Stomach (tissue), 9 donors: ENCODE data around the gene PHTF2. TPM values are rescaled to one million over a fixed set of nuclear protein-coding genes. Genes with fewer than 3 reads are reported as not detected.
"Not testable (repeated sequence)": the region's sequence is repeated elsewhere in the genome, so short reads cannot be mapped to it uniquely, and the experiment has no call there.

Source experiments
- DNase-seq, 2 donors: peaks; one replicate each; pipeline versions ENCODE4 v3.0.0 to v3.0.0-alpha.2; 2013 to 2019
- H3K27ac ChIP-seq, 5 donors: fragments of 200-600 bp in 4 of 5; sonication (generic) in 4 of 5; one replicate each; pipeline ENCODE4 v1.5.1; 2013 to 2019; ENCODE audit warnings: mild to moderate bottlenecking in 1 of 5, moderate library complexity in 1 of 5
- H3K27me3 ChIP-seq, 3 donors: fragments of 200-600 bp; sonication (generic); one replicate each; pipeline ENCODE4 v1.5.1; 2017 to 2019; ENCODE audit warnings: mixed run types in 1 of 3
- H3K36me3 ChIP-seq, 4 donors: fragments of 200-600 bp; sonication (generic); 1 replicate in 3 of 4; 2 replicates in 1 of 4; pipeline ENCODE4 v1.5.1; 2016 to 2019
- H3K4me1 ChIP-seq, 4 donors: fragments of 200-600 bp; sonication (generic); one replicate each; pipeline ENCODE4 v1.5.1; 2016 to 2019
- H3K4me3 ChIP-seq, 4 donors: fragments of 200-600 bp; sonication (generic) in 3 of 4; one replicate each; pipeline ENCODE4 v1.5.1; 2016 to 2019; ENCODE audit warnings: mild to moderate bottlenecking in 1 of 4
- H3K9me3 ChIP-seq, 4 donors: fragments of 200-600 bp; sonication (generic); one replicate each; pipeline ENCODE4 v1.5.1; 2016 to 2019
- CTCF ChIP-seq, 7 experiments: fragments of 450-650 bp in 4 of 7; fragments of 200-600 bp in 3 of 7; sonication (generic) in 3 of 7; IDR thresholded peaks; one replicate each; pipeline ENCODE4 v1.5.1; 2016 to 2019; ENCODE audit warnings: antibody characterized with exemption in 7 of 7, control low read depth in 2 of 7, mild to moderate bottlenecking in 1 of 7
- EP300 ChIP-seq: sonication (generic); formaldehyde crosslinking; IDR thresholded peaks from one replicate; pipeline ENCODE4 v1.6.1; 2017; ENCODE audit warnings: antibody characterized with exemption
- POLR2A ChIP-seq, 4 donors: fragments of 450-650 bp; IDR thresholded peaks; one replicate each; pipeline ENCODE4 v1.6.1; 2016; ENCODE audit warnings: antibody characterized with exemption in 4 of 4, control low read depth in 2 of 4, mild to moderate bottlenecking in 1 of 4, moderate library complexity in 1 of 4
- POLR2AphosphoS5 ChIP-seq, 3 donors: sonication (generic); formaldehyde crosslinking; IDR thresholded peaks; one replicate each; pipeline ENCODE4 v1.6.1; 2016; ENCODE audit warnings: antibody characterized with exemption in 3 of 3
- WGBS, 5 donors: extraction: QIAGEN DNeasy Blood & Tissue Kit in 3 of 5; methylation state at CpG; one replicate each; pipeline versions ENCODE4 v1.1.5 to v1.1.7; 2013 to 2018; 5-methylcytosine and 5-hydroxymethylcytosine counted together
- intact Hi-C: fragments of 100-400 bp; cut with DNase I; formaldehyde crosslinking; loops from one replicate; pipeline ENCODE4 v1.15.1; 2023; ENCODE audit warnings: low total_unique reads
- polyA plus RNA-seq, 3 donors: library from polyadenylated mRNA; stranded (reverse); fragments of 200-250 nt; gene quantifications; one replicate each; pipeline ENCODE4 v1.2.3, GENCODE V29; 2013
- total RNA-seq, 5 donors: library from RNA; depleted of rRNA; stranded (reverse); fragments of >200 nt; gene quantifications; one replicate each; pipeline versions ENCODE4 v1.1.0 to v1.2.3, GENCODE V29; 2014 to 2016
- donor health status: healthy with polysubstance abuse.
- donor health status: Bipolar disorder and iron deficiency.
- donor health status: healthy.

The PHTF2 gene
- total and polyA plus RNA-seq, 8 donors: 2.0 to 42.9 (median 12.5) TPM

GRCh38 chr7:77830649-77831355 is 32.2 kb downstream of the PHTF2 start:
- Histone ChIP-seq H3K4me1 (peaks cover 0 to 14% (median 3%) of the 10 kb centered on the region in 4 donors), H3K27ac (no peak overlapping the region), H3K4me3 (no peak overlapping the region), H3K9me3 (peaks cover 0 to 8% (median 0%) of the 10 kb centered on the region in 4 donors), H3K27me3 (no peaks in the 10 kb centered on the region), H3K36me3 (no peaks in the 10 kb centered on the region)
- DNase-seq: no peak
- 83 to 90% (median 88%) methylated on average over 8 of the region's 8 CpGs for WGBS, 5 donors
- TF ChIP-seq POLR2AphosphoS5 (IDR thresholded peaks at IDR 0.05): no peak
- TF ChIP-seq POLR2A (IDR thresholded peaks at IDR 0.05): no peak
- no peak for TF ChIP-seq CTCF (IDR thresholded peaks at IDR 0.05)
- TF ChIP-seq EP300: no peak
- intact Hi-C loops: no loop called here

- no peaks in the 10 kb centered on the region for H3K36me3 ChIP-seq
- TF ChIP-seq EP300: no peak
- no peak for TF ChIP-seq CTCF (IDR thresholded peaks at IDR 0.05)
- no peak for TF ChIP-seq POLR2AphosphoS5 (IDR thresholded peaks at IDR 0.05)
- no peak for TF ChIP-seq POLR2A (IDR thresholded peaks at IDR 0.05)
- intact Hi-C loops: no loop called here
- no peaks in the 10 kb centered on the region for H3K27me3 ChIP-seq
- no peak overlapping the region for H3K4me3 ChIP-seq
- WGBS, 5 donors: 89 to 95% (median 93%) methylated on average over 7 of the region's 7 CpGs
- no peak for DNase-seq
- H3K4me1 ChIP-seq: peaks cover 0 to 14% (median 3%) of the 10 kb centered on the region in 4 donors
- peaks cover 0 to 3% (median 0%) of the 10 kb centered on the region in 4 donors for H3K9me3 ChIP-seq
- H3K27ac ChIP-seq: no peak overlapping the region
Measured at GRCh38 chr7:77831481-77831880, 32.9 kb downstream of the PHTF2 start.

GRCh38 chr7:77831953-77832352 is 33.4 kb downstream of the PHTF2 start:
- Histone ChIP-seq H3K4me1 (peaks cover 0 to 16% (median 3%) of the 10 kb centered on the region in 4 donors), H3K27ac (no peak overlapping the region), H3K27me3 (no peaks in the 10 kb centered on the region), H3K36me3 (no peaks in the 10 kb centered on the region), H3K4me3 (no peak overlapping the region), H3K9me3 (no peaks in the 10 kb centered on the region)
- intact Hi-C loops: no loop called here
- no peak for DNase-seq
- TF ChIP-seq EP300 (no peak), CTCF (IDR thresholded peaks at IDR 0.05) (no peak), POLR2AphosphoS5 (IDR thresholded peaks at IDR 0.05) (no peak), POLR2A (IDR thresholded peaks at IDR 0.05) (no peak)
- 63 to 77% (median 68%) methylated on average over 1 of the region's 1 CpG for WGBS, 5 donors

GRCh38 chr7:77833136-77833535 is 34.6 kb downstream of the PHTF2 start:
- DNase-seq: no peak
- H3K27me3 ChIP-seq: no peaks in the 10 kb centered on the region
- H3K4me3 ChIP-seq: no peak overlapping the region
- intact Hi-C loops: no loop called here
- peaks cover 0 to 25% (median 3%) of the 10 kb centered on the region in 4 donors for H3K4me1 ChIP-seq
- WGBS, 5 donors: 94 to 97% (median 96%) methylated on average over 1 of the region's 1 CpG
- TF ChIP-seq POLR2A (IDR thresholded peaks at IDR 0.05): no peak
- TF ChIP-seq EP300: no peak
- no peak for TF ChIP-seq CTCF (IDR thresholded peaks at IDR 0.05)
- TF ChIP-seq POLR2AphosphoS5 (IDR thresholded peaks at IDR 0.05): no peak
- no peaks in the 10 kb centered on the region for H3K9me3 ChIP-seq
- H3K36me3 ChIP-seq: no peaks in the 10 kb centered on the region
- H3K27ac ChIP-seq: no peak overlapping the region

- H3K27ac ChIP-seq, H3K9me3 ChIP-seq, H3K4me3 ChIP-seq, H3K36me3 ChIP-seq, intact Hi-C loops, DNase-seq, H3K27me3 ChIP-seq: not testable (repeated sequence)
- peaks cover 0 to 25% (median 3%) of the 10 kb centered on the region in 4 donors for H3K4me1 ChIP-seq
- 94 to 100% (median 96%) methylated on average over 2 of the region's 2 CpGs for WGBS, 5 donors
Measured at GRCh38 chr7:77836425-77836824, 37.9 kb downstream of the PHTF2 start.
